Right lobe of liver (tissue), 4 donors: ENCODE measurements around the gene MACROH2A2.

Source experiments
- POLR2A ChIP-seq: fragments of 450-650 bp; IDR thresholded peaks from one replicate; pipeline ENCODE4 v1.6.1; 2017; ENCODE audit warnings: antibody characterized with exemption, mild to moderate bottlenecking
- TF ChIP-seq, protein P1 (sequence below), 4 donors: fragments of 200-600 bp in 3 of 4; fragments of 450-650 bp in 1 of 4; IDR thresholded peaks; one replicate each; pipeline versions ENCODE4 v1.5.1 to v1.8.0; 2016 to 2022; ENCODE audit warnings: antibody characterized with exemption in 4 of 4, mild to moderate bottlenecking in 2 of 4
- donor health status: DM: no; HTN: no; CAD: no.
- donor health status: DM: no; HTN: no; CAD: no.
- donor health status: DM: no; HTN: yes; CAD: no.

DNA sequence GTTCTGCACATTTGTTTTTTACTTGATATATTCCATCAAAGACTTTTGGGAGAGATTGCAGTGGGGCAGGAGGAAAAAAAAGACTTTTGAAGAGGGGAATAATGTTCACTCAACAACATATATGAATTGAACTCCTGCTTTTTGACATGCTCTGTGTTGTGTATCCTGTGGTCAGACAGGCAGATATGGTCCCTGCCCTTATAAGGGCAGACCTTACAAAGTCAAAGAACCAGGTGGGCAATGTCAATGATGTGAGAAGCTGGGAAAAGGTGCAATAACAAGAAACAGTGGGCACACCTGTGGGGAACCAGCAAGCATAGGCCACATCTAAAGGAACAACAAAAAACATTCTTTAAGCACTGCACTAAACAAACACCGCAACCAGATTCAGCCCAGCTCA is 71.8 kb downstream of the MACROH2A2 start:
- no peak for TF ChIP-seq POLR2A
- TF ChIP-seq, protein P1, sequence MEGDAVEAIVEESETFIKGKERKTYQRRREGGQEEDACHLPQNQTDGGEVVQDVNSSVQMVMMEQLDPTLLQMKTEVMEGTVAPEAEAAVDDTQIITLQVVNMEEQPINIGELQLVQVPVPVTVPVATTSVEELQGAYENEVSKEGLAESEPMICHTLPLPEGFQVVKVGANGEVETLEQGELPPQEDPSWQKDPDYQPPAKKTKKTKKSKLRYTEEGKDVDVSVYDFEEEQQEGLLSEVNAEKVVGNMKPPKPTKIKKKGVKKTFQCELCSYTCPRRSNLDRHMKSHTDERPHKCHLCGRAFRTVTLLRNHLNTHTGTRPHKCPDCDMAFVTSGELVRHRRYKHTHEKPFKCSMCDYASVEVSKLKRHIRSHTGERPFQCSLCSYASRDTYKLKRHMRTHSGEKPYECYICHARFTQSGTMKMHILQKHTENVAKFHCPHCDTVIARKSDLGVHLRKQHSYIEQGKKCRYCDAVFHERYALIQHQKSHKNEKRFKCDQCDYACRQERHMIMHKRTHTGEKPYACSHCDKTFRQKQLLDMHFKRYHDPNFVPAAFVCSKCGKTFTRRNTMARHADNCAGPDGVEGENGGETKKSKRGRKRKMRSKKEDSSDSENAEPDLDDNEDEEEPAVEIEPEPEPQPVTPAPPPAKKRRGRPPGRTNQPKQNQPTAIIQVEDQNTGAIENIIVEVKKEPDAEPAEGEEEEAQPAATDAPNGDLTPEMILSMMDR (IDR thresholded peaks at IDR 0.05), result no peak
